Neural progenitor cell (in vitro differentiated cells): ENCODE results near the gene EPHB4. TPM values are rescaled to one million over a fixed set of nuclear protein-coding genes. Genes with fewer than 3 reads are reported as not detected.
"Not testable (repeated sequence)": the region's sequence is repeated elsewhere in the genome, so short reads cannot be mapped to it uniquely, and the experiment has no call there.

Experiments
- DNase-seq: peaks from one replicate; pipeline ENCODE4 v3.0.0-alpha.2; 2016; ENCODE audit warnings: low spot score
- H2AFZ ChIP-seq: fragments of 200-600 bp; sonication (generic); replicated peaks from 2 replicates; pipeline ENCODE4 v1.6.1; 2016; ENCODE audit warnings: antibody characterized with exemption
- H3F3A ChIP-seq: fragments of 200-600 bp; sonication (generic); 2 replicates; pipeline ENCODE4 v1.6.1; 2016; ENCODE audit warnings: antibody characterized with exemption, low read depth
- H3K27ac ChIP-seq: fragments of 200-600 bp; sonication (generic); 2 replicates; pipeline ENCODE4 v1.5.1; 2016; ENCODE audit warnings: mild to moderate bottlenecking
- H3K27me3 ChIP-seq: fragments of 200-600 bp; sonication (generic); 2 replicates; pipeline ENCODE4 v1.6.1; 2016; ENCODE audit warnings: mild to moderate bottlenecking, moderate library complexity
- H3K36me3 ChIP-seq: fragments of 200-600 bp; sonication (generic); 2 replicates; pipeline ENCODE4 v1.5.1; 2016
- H3K4me1 ChIP-seq: fragments of 200-600 bp; sonication (generic); 2 replicates; pipeline ENCODE4 v1.6.1; 2016; ENCODE audit warnings: mixed run types
- H3K4me2 ChIP-seq: fragments of 200-600 bp; sonication (generic); 2 replicates; pipeline ENCODE4 v1.6.1; 2016
- H3K4me3 ChIP-seq: fragments of 200-600 bp; sonication (generic); 2 replicates; pipeline ENCODE4 v1.5.1; 2016
- H3K79me2 ChIP-seq: fragments of 200-600 bp; sonication (generic); 2 replicates; pipeline ENCODE4 v1.6.1; 2016; ENCODE audit warnings: low read depth
- H3K9ac ChIP-seq: fragments of 200-600 bp; sonication (generic); 2 replicates; pipeline ENCODE4 v1.6.1; 2016
- H3K9me3 ChIP-seq: fragments of 200-600 bp; sonication (generic); 2 replicates; pipeline ENCODE4 v1.5.1; 2016; ENCODE audit warnings: low read depth
- H4K20me1 ChIP-seq: fragments of 200-600 bp; sonication (generic); 2 replicates; pipeline ENCODE4 v1.6.1; 2016; ENCODE audit warnings: low read depth
- H3K27ac Mint-ChIP-seq: 3 replicates; pipeline ENCODE4 v1.8.0; 2021; ENCODE audit warnings: mixed read lengths
- H3K27me3 Mint-ChIP-seq: 2 replicates; pipeline ENCODE4 v1.8.0; 2022; ENCODE audit warnings: low read depth, mild to moderate bottlenecking, inconsistent platforms, moderate library complexity, mixed read lengths; ENCODE audit not compliant: insufficient read depth
- H3K36me3 Mint-ChIP-seq: 3 replicates; pipeline ENCODE4 v1.8.0; 2021; ENCODE audit warnings: mixed read lengths
- H3K4me1 Mint-ChIP-seq: 3 replicates; pipeline ENCODE4 v1.8.0; 2021; ENCODE audit warnings: mixed read lengths
- H3K4me3 Mint-ChIP-seq: 3 replicates; pipeline ENCODE4 v1.8.0; 2021; ENCODE audit warnings: mild to moderate bottlenecking, moderate library complexity, mixed read lengths
- H3K9me3 Mint-ChIP-seq: 3 replicates; pipeline ENCODE4 v1.8.0; 2020; ENCODE audit warnings: mixed read lengths
- CTCF ChIP-seq: fragments of 200-600 bp; sonication (generic); IDR thresholded peaks from 2 replicates; pipeline ENCODE4 v1.5.1; 2017; ENCODE audit warnings: antibody characterized with exemption, mild to moderate bottlenecking
- EZH2 ChIP-seq: fragments of 200-600 bp; sonication (generic); IDR thresholded peaks from 2 replicates; pipeline ENCODE4 v1.6.1; 2017; ENCODE audit warnings: antibody characterized with exemption, mild to moderate bottlenecking, moderate library complexity
- EZH2phosphoT487 ChIP-seq: fragments of 200-600 bp; sonication (generic); IDR thresholded peaks from 2 replicates; pipeline ENCODE4 v1.6.1; 2017; ENCODE audit warnings: antibody characterized with exemption
- total RNA-seq: library from RNA; depleted of rRNA; stranded (reverse); fragments of >200 nt; gene quantifications from 2 replicates; pipeline ENCODE4 v1.2.3, GENCODE V29; 2015; ENCODE audit warnings: low replicate concordance

The EPHB4 gene
- total RNA-seq, 1 donor from 2014 or later, result 66.5 TPM

- Mint-ChIP-seq H3K36me3 (no peaks in the 10 kb centered on the region), H3K4me3 (no peak overlapping the region), H3K9me3 (no peaks in the 10 kb centered on the region), H3K27me3 (peaks cover 10% of the 10 kb centered on the region), H3K27ac (no peak overlapping the region), H3K4me1 (peaks cover 5% of the 10 kb centered on the region)
- no peaks in the 10 kb centered on the region for H3K27me3 ChIP-seq
- H3K9ac ChIP-seq, result no peak overlapping the region
- H3K4me1 ChIP-seq, result peaks cover 4% of the 10 kb centered on the region
- H3K9me3 ChIP-seq, result no peaks in the 10 kb centered on the region
- no peak for DNase-seq
- no peak overlapping the region for H3K27ac ChIP-seq
- no peaks in the 10 kb centered on the region for H3K36me3 ChIP-seq
- no peaks in the 10 kb centered on the region for H3K79me2 ChIP-seq
- no peak overlapping the region for H3K4me2 ChIP-seq
- no peaks in the 10 kb centered on the region for H3F3A ChIP-seq
- TF ChIP-seq EZH2phosphoT487 (no peak), EZH2 (no peak), CTCF (no peak)
- no peaks in the 10 kb centered on the region for H4K20me1 ChIP-seq
- no peak overlapping the region for H3K4me3 ChIP-seq
- H2AFZ ChIP-seq, result no peak overlapping the region
Observed at GRCh38 chr7:100764841-100765240, 62.5 kb downstream of the EPHB4 start.

GRCh38 chr7:100763556-100764140 is 63.7 kb downstream of the EPHB4 start:
- H3K36me3 Mint-ChIP-seq, result no peaks in the 10 kb centered on the region
- Histone ChIP-seq H4K20me1 (no peaks in the 10 kb centered on the region), H3F3A (no peaks in the 10 kb centered on the region), H2AFZ (peak overlapping the region; percentile 10), H3K9ac (no peak overlapping the region), H3K9me3 (no peaks in the 10 kb centered on the region), H3K79me2 (no peaks in the 10 kb centered on the region), H3K4me1 (peaks cover 4% of the 10 kb centered on the region), H3K27ac (no peak overlapping the region), H3K27me3 (no peaks in the 10 kb centered on the region), H3K36me3 (no peaks in the 10 kb centered on the region), H3K4me2 (no peak overlapping the region), H3K4me3 (no peak overlapping the region)
- peak; percentile 29 for DNase-seq
- H3K27me3 Mint-ChIP-seq, result peaks cover 11% of the 10 kb centered on the region
- H3K4me1 Mint-ChIP-seq, result peaks cover 2% of the 10 kb centered on the region
- TF ChIP-seq CTCF (no peak), EZH2phosphoT487 (no peak), EZH2 (no peak)
- H3K27ac Mint-ChIP-seq, result no peak overlapping the region
- H3K4me3 Mint-ChIP-seq, result no peak overlapping the region
- H3K9me3 Mint-ChIP-seq, result no peaks in the 10 kb centered on the region

- DNase-seq, H3K4me2 ChIP-seq, H3K9ac ChIP-seq, H3K9me3 Mint-ChIP-seq, H3K4me1 ChIP-seq, H3K36me3 ChIP-seq, H3F3A ChIP-seq, H4K20me1 ChIP-seq, H3K4me3 Mint-ChIP-seq, H3K27ac Mint-ChIP-seq, H3K36me3 Mint-ChIP-seq, H3K27me3 ChIP-seq, H3K27ac ChIP-seq, H3K4me1 Mint-ChIP-seq, H2AFZ ChIP-seq, H3K9me3 ChIP-seq, H3K4me3 ChIP-seq, H3K79me2 ChIP-seq: not testable (repeated sequence)
- peaks cover 14% of the 10 kb centered on the region for H3K27me3 Mint-ChIP-seq
Observed at GRCh38 chr7:100762841-100763240, 64.5 kb downstream of the EPHB4 start.

GRCh38 chr7:100759357-100760171 is 67.8 kb downstream of the EPHB4 start:
- H4K20me1 ChIP-seq, result no peaks in the 10 kb centered on the region
- DNase-seq, result no peak
- no peaks in the 10 kb centered on the region for H3K36me3 ChIP-seq
- no peaks in the 10 kb centered on the region for H3K9me3 ChIP-seq
- no peak overlapping the region for H3K27ac ChIP-seq
- Mint-ChIP-seq H3K9me3 (no peaks in the 10 kb centered on the region), H3K27me3 (peaks cover 11% of the 10 kb centered on the region), H3K4me3 (no peak overlapping the region), H3K4me1 (no peaks in the 10 kb centered on the region), H3K36me3 (no peaks in the 10 kb centered on the region), H3K27ac (no peak overlapping the region)
- H2AFZ ChIP-seq, result no peak overlapping the region
- H3K27me3 ChIP-seq, result no peaks in the 10 kb centered on the region
- TF ChIP-seq EZH2 (no peak), CTCF (no peak), EZH2phosphoT487 (no peak)
- no peaks in the 10 kb centered on the region for H3K79me2 ChIP-seq
- no peak overlapping the region for H3K4me3 ChIP-seq
- H3K9ac ChIP-seq, result no peak overlapping the region
- no peak overlapping the region for H3K4me2 ChIP-seq
- H3K4me1 ChIP-seq, result peaks cover 4% of the 10 kb centered on the region
- no peaks in the 10 kb centered on the region for H3F3A ChIP-seq
